ENCODE measurements around the gene RAC2. TPM values are rescaled to one million over a fixed set of nuclear protein-coding genes. Genes with fewer than 3 reads are reported as not detected.

Gene RAC2
- 61.9 and 66.1 TPM in 2 replicates for total RNA-seq

GRCh38 chr22:37244114-37244921 lies at the start of gene RAC2:
TSS of gene RAC2 (minus strand) at chr22:37244269. CDS start at chr22:37244148, 121 bp downstream.

GRCh38 chr22:37282385-37282677 lies 38.3 kb upstream of the RAC2 start, which contains the start of gene CYTH4:
TSS of gene CYTH4 (plus strand) at chr22:37282508. CDS start at chr22:37282570, 62 bp downstream.

GRCh38 chr22:37212174-37212906 lies 31.7 kb downstream of the RAC2 start, which contains the start of gene SSTR3:
TSS of gene SSTR3 (minus strand) at chr22:37212477. CDS start at chr22:37207803, 4,674 bp downstream.

GRCh38 chr22:37187891-37188761 lies 55.9 kb downstream of the RAC2 start, which contains the start of gene C1QTNF6:
TSS of gene C1QTNF6 (minus strand) at chr22:37188247. CDS start at chr22:37188213, 34 bp downstream.

Other genes with a start within 250 kb of the RAC2 start
- 49.4 and 56.7 TPM in 2 replicates for gene TST, start 224.8 kb downstream of the RAC2 start, total RNA-seq
- 109 and 111 TPM in 2 replicates for gene MPST, start 224.5 kb downstream of the RAC2 start, total RNA-seq
- gene KCTD17, start 192.5 kb downstream of the RAC2 start, total RNA-seq, result 32.1 and 35.7 TPM in 2 replicates
- gene TMPRSS6, start 134.6 kb downstream of the RAC2 start, total RNA-seq, result not detected in 2 replicates
- not detected in 2 replicates for gene IL2RB, start 94.4 kb downstream of the RAC2 start, total RNA-seq
- gene C1QTNF6, start 56.0 kb downstream of the RAC2 start, total RNA-seq, result 20.1 and 20.4 TPM in 2 replicates
- gene SSTR3, start 31.8 kb downstream of the RAC2 start, total RNA-seq, result not detected in 2 replicates
- not detected in 2 replicates for gene CYTH4, start 38.2 kb upstream of the RAC2 start, total RNA-seq
- gene ELFN2, start 183.2 kb upstream of the RAC2 start, total RNA-seq, result 0.18 and 0.81 TPM in 2 replicates
- 1.3 TPM in 1 of 2 replicates, not detected in the other for gene MFNG, start 242.1 kb upstream of the RAC2 start, total RNA-seq